ENCODE data around the gene SBDS. TPM values are rescaled to one million over a fixed set of nuclear protein-coding genes. Genes with fewer than 3 reads are reported as not detected.
"Not testable (repeated sequence)": the region's sequence is repeated elsewhere in the genome, so short reads cannot be mapped to it uniquely, and the experiment has no call there.

Gene SBDS
- total RNA-seq, 1 experiment from 2014 or later = 37.8 TPM

DNA sequence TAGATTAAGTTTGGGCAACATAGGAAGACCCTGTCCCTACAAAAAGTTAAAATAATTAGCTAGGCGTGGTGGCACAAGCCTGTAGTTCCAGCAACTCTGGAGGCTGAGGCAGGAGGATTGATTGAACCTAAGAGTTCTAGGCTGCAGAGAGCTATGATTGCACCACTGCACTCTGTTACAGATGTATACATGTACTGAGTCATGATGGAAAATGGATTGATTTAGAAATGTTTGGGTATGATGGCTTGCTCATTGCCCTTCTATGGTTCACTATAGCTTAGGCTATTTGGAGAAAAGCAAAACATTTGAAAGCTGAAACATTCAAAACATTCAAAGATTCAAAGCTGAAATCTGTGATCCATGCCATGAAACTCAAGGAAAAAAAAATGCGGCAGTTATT, 16.4 kb downstream of the SBDS start:
- H3T11ph ChIP-seq (ENCODE audit: low read length) = not testable (repeated sequence)

GRCh38 chr7:66978312-66978711, 17.1 kb downstream of the SBDS start:
- H2BK5ac ChIP-seq (ENCODE audit: insufficient read length, low read length); H3K18ac ChIP-seq (ENCODE audit: insufficient read length, low read depth, low read length); H2BK12ac ChIP-seq (ENCODE audit: insufficient read length, low read depth, low read length); H3K4me2 ChIP-seq (ENCODE audit: insufficient read depth, insufficient read length, low read length); H2BK20ac ChIP-seq (ENCODE audit: low read depth, low read length, poor library complexity, severe bottlenecking); H2BK120ac ChIP-seq (ENCODE audit: low read depth, low read length, poor library complexity, severe bottlenecking); H3K4me1 ChIP-seq (ENCODE audit: insufficient read depth, low read length); H3K4me3 Mint-ChIP-seq; H3K56ac ChIP-seq (ENCODE audit: insufficient read length, low read depth, low read length); H3K79me1 ChIP-seq (ENCODE audit: insufficient read depth, low read depth, low read length, poor library complexity, severe bottlenecking); H4K20me1 ChIP-seq (ENCODE audit: control insufficient read depth, insufficient read depth, insufficient read length); H3T11ph ChIP-seq (ENCODE audit: low read length); H3K23me2 ChIP-seq (ENCODE audit: insufficient read length, low read depth, low read length, poor library complexity, severe bottlenecking); H3K4ac ChIP-seq (ENCODE audit: low read depth, low read length); H3K27me3 Mint-ChIP-seq (ENCODE audit: low read depth); H4K91ac ChIP-seq (ENCODE audit: insufficient read length, low read depth, low read length); H3K79me2 ChIP-seq (ENCODE audit: insufficient read depth, low read length); H3K27ac Mint-ChIP-seq; H3K14ac ChIP-seq (ENCODE audit: insufficient read depth, low read length); H2AFZ ChIP-seq (ENCODE audit: low read length); H3K36me3 Mint-ChIP-seq (ENCODE audit: insufficient read depth in 1 of 3, low read depth in 3 of 3); H4K5ac ChIP-seq (ENCODE audit: insufficient read length, low read depth, low read length); H3K27me3 ChIP-seq (ENCODE audit: insufficient read depth, low read length); H2AK5ac ChIP-seq (ENCODE audit: insufficient read length, low read length); H3K4me1 Mint-ChIP-seq; H3K27ac ChIP-seq (ENCODE audit: insufficient read length, low read depth, low read length); H3K9me3 ChIP-seq (ENCODE audit: control insufficient read depth, low read depth, low read length); H3K9ac ChIP-seq (ENCODE audit: extremely low read depth, insufficient read length, low read length); H3K23ac ChIP-seq (ENCODE audit: insufficient read length, low read depth, low read length); DNase-seq; H4K8ac ChIP-seq (replicated peaks; ENCODE audit: insufficient read length, low read depth, low read length); H2BK15ac ChIP-seq (ENCODE audit: low read depth, low read length): not testable (repeated sequence)
- peaks cover 12 to 24% of the 10 kb centered on the region in 2 experiments for H3K9me3 Mint-ChIP-seq
- no CpG with 5 or more reads among the region's 5 CpGs for WGBS (ENCODE audit: extremely low coverage, insufficient read length, low lambda C conversion rate)

More for the DNA sequence above, 16.4 kb downstream of the SBDS start:
- H2BK120ac ChIP-seq (ENCODE audit: low read depth, low read length, poor library complexity, severe bottlenecking); H4K20me1 ChIP-seq (ENCODE audit: control insufficient read depth, insufficient read depth, insufficient read length); H2BK20ac ChIP-seq (ENCODE audit: low read depth, low read length, poor library complexity, severe bottlenecking); H3K9ac ChIP-seq (ENCODE audit: extremely low read depth, insufficient read length, low read length); H4K5ac ChIP-seq (ENCODE audit: insufficient read length, low read depth, low read length); H3K18ac ChIP-seq (ENCODE audit: insufficient read length, low read depth, low read length); H4K91ac ChIP-seq (ENCODE audit: insufficient read length, low read depth, low read length); DNase-seq; H2AK5ac ChIP-seq (ENCODE audit: insufficient read length, low read length); H3K79me2 ChIP-seq (ENCODE audit: insufficient read depth, low read length); H3K4me3 Mint-ChIP-seq; H3K36me3 Mint-ChIP-seq (ENCODE audit: insufficient read depth in 1 of 3, low read depth in 3 of 3); H3K4me1 ChIP-seq (ENCODE audit: insufficient read depth, low read length); H3K79me1 ChIP-seq (ENCODE audit: insufficient read depth, low read depth, low read length, poor library complexity, severe bottlenecking); H3K4ac ChIP-seq (ENCODE audit: low read depth, low read length); H4K8ac ChIP-seq (replicated peaks; ENCODE audit: insufficient read length, low read depth, low read length); H2BK15ac ChIP-seq (ENCODE audit: low read depth, low read length); H2AFZ ChIP-seq (ENCODE audit: low read length); H3K14ac ChIP-seq (ENCODE audit: insufficient read depth, low read length); H3K56ac ChIP-seq (ENCODE audit: insufficient read length, low read depth, low read length); H3K4me2 ChIP-seq (ENCODE audit: insufficient read depth, insufficient read length, low read length); H3K27ac ChIP-seq (ENCODE audit: insufficient read length, low read depth, low read length); H3K4me1 Mint-ChIP-seq; H3K27me3 ChIP-seq (ENCODE audit: insufficient read depth, low read length); H3K9me3 ChIP-seq (ENCODE audit: control insufficient read depth, low read depth, low read length); H3K23ac ChIP-seq (ENCODE audit: insufficient read length, low read depth, low read length); H2BK12ac ChIP-seq (ENCODE audit: insufficient read length, low read depth, low read length); H3K27ac Mint-ChIP-seq; H2BK5ac ChIP-seq (ENCODE audit: insufficient read length, low read length); H3K27me3 Mint-ChIP-seq (ENCODE audit: low read depth); H3K23me2 ChIP-seq (ENCODE audit: insufficient read length, low read depth, low read length, poor library complexity, severe bottlenecking): not testable (repeated sequence)
- H3K9me3 Mint-ChIP-seq = peaks cover 12 to 23% of the 10 kb centered on the region in 2 experiments
- no CpG with 5 or more reads among the region's 2 CpGs for WGBS (ENCODE audit: extremely low coverage, insufficient read length, low lambda C conversion rate)

Data from H9 (cell line).